ENCODE measurements around the gene RNF113A.
A peak's percentile ranks its signal among the peaks of the same experiment; 100 is the strongest.
"Not testable (repeated sequence)": the region's sequence is repeated elsewhere in the genome, so short reads cannot be mapped to it uniquely, and the experiment has no call there.

Gene RNF113A

DNA sequence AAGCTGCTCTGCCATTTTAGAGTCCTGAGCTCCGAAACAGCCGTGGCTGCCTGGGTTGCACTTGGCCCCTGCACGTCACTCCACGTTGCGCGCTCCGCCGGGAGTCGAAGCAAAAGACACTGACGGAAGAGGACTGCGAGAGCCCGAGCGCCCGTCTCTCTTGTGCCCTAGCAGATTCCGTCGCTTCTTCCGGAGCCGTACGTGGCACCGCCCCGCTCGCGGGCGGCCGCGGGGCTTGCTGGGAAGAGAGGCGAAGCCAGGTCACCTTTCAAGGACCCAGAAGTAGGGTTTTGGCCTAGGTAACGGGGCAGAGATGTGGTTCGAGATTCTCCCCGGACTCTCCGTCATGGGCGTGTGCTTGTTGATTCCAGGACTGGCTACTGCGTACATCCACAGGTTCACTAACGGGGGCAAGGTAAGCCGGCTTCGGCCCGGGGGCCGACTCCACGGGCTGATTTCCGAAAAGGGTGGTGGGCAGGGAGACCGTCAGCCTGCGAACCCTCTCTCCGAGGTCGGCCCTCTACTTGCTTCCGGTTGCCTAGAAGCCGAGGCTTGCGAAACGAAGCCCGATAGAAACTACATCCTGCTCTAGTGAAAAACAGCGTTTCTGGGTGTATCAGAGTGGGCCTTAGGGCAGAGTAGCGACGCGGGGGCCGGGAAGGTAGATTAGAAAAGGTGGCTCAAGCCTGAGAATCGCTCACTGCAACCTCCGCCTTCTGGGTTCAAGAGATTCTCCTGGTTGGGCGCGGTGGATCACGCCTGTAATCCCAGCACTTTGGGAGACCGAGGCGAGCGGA, at the start of gene RNF113A, which contains the start of gene NDUFA1:
TSS of gene RNF113A (minus strand) at position 135 of the 797 bp plus-strand sequence. CDS start at position 15, 120 bp downstream.
TSS of gene NDUFA1 (plus strand) at position 234 of the 797 bp plus-strand sequence. CDS start at position 314, 80 bp downstream.
- peak; percentile 83 for DNase-seq

DNA sequence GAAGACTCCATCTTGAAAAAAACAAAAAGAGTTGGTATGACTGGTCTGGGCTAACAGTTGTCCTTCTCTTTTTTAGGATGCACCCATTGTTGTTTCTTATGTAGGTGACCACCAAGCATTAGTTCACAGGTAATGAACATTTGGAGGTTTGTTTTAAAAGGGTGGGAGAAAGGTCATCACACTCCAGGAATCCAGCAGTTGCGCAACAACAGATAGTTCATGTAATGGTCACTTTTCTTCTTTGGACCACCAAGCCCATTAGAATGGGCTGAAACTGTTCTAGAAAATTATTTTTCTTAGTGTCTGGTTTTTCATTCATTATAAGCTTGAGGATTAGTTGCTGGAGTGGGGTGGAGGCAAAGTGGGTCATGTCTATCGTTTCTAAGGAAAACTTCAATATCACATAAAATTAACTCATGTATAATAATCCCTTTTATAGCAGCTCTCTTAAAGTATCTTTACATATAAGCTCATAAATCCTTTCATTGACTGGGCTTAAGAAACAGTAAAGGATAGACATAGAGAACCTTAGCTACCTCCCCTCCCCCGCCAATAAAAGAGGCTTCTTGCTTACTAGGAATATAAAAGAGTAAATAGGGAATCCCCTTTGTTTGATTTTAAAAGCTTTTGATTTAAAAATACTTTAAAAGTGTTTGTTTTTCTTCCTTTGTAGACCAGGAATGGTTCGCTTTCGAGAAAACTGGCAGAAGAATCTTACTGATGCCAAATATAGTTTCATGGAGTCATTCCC, 48.5 kb upstream of the RNF113A start:
- no peak for DNase-seq

DNA sequence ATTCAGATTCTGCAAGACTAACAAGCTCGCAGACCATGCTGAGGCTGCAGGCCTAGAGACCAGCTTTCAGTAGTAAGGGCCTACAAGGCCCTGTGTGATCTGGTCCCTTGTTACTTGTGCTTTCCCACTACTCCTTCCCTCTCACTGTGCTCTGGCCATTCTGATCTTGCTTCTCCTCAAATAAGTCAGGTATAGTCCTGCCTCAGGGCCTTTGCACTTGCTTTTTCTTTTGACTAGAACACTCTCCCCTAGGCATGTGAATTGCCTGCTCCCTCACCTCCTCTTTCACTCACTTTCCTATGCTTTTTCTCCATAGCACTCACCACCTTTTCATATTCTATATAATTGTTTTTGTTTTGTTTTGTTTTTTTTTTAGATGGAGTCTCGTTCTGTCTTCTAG, 46.3 kb upstream of the RNF113A start:
- DNase-seq: no peak

DNA sequence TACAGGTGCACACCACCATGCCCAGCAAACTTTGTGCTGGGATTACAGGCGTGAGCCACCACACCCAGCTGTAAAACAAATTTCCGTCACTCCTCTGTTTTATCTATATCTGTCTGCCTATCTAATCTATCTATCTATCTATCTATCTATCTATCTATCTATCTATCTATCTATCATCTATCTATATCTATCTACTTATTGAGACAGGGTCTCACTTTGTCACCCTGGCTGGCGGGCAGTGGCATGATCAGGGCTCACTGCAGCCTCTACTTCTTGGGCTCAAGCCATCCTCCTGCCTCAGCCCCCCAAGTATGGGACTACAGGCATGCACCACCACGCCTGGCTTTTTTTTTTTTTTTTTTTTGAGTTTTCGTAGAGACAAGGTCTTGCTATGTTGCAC, 44.8 kb upstream of the RNF113A start:
- DNase-seq: no peak

DNA sequence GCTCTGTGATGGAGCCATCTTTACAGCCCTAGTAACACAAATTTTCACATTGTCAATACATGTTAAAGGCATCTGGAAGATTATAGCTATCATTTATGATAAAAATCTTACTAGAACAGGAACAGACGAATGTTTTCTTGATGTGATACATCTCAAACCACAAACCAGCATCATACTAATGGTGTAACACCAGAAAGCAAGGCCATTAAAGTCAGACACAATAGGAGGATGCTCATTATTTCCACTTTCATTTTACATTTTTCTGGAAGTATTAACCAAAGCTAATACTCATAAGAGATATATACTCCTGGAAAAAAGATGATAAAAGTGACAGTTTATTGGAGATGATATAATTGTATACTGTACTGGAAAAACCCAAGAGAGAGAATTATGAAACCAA, 29.4 kb upstream of the RNF113A start:
- DNase-seq: no peak

DNA sequence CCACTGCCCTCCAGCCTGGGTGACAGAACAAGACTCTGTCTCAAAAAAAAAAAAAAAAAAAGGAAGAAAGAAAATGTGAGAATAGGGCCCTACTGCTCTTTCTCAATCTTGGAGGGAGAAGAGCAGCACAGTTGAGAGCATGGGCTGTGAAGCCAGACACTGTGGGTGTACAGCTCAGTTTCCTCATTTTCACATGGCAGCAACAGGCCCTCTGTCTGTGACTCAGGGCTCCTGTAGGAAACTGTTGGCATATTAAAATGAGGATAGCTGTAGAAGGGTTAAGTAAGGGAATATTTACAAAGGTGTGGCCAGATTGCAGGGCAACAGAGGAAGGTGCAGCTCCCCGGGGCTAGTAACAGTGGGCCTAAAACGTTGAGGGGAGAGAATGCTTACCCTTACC, 27.6 kb upstream of the RNF113A start:
- DNase-seq: no peak

DNA sequence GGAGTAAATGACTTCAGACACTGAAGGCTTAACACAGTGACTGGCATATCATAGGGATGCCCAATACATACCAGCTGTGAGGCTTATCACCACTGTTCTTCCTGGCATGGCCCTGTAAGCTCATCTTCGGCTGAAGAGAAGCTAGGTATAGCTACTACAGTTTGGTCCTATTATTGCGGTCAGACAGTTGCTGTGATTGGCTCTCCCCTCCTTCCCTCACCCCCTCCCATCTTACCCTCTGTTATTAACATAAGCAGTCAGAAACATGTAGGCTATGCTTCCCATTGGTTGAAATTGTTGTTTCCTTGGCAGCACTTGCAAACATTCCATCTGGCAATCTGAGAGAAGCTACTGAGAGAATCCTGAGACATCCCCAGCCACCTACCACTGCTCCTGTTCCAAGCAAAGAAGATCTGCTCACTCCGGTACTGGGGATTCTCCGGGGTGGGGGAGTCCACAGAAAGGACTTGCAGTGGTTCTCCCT, 24.4 kb upstream of the RNF113A start, which contains the start of gene AKAP14:
TSS of gene AKAP14 (plus strand) at position 51 of the 484 bp plus-strand sequence. CDS start 7,331 bp downstream, outside the sequence.
- DNase-seq: no peak

DNA sequence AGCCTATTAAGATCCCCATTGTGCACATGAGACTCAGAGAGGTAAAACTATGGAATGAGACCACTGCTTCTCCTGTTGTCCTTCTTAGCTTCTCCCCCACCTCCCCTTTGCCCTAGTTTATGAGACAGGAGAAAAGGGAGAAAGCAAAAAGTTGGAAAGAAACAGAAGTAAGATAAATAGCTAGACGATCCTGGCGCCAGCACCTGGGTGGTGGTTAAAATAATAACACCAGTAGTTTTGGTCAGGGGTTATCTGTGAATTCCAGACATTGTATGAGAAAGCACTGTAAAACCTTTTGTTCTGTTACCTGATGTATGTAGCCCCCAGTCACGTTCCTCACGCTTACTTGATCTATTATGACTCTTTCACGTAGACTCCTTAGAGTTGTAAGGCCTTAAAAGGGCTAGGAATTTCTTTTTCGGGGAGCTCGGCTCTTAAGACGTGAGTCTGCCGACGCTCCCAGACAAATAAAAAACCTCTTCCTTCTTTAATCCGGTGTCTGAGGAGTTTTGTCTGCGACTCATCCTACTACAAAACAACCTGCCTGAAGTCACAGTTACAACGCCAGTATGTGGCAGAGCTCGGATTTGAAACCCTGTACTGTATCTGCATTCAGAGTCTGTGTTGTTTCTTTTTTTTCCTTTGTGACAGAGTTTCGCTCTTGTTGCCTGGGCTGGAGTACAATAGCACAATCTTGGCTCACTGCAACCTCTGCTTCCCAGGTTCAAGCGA, 20.6 kb upstream of the RNF113A start:
- DNase-seq: not testable (repeated sequence)

DNA sequence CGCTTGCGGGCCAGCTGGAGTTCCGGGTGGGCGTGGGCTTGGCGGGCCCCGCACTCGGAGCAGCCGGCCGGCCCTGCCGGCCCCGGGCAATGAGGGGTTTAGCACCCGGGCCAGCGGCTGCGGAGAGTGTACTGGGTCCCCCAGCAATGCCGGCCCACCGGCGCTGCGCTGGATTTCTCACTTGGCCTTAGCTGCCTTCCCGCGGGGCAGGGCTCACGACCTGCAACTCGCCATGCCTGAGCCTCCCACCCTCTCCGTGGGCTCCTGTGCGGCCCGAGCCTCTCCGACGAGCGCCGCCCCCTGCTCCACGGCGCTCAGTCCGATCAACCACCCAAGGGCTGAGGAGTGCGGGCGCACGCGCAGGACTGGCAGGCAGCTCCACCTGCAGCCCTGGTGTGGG, 19.1 kb upstream of the RNF113A start:
- not testable (repeated sequence) for DNase-seq

DNA sequence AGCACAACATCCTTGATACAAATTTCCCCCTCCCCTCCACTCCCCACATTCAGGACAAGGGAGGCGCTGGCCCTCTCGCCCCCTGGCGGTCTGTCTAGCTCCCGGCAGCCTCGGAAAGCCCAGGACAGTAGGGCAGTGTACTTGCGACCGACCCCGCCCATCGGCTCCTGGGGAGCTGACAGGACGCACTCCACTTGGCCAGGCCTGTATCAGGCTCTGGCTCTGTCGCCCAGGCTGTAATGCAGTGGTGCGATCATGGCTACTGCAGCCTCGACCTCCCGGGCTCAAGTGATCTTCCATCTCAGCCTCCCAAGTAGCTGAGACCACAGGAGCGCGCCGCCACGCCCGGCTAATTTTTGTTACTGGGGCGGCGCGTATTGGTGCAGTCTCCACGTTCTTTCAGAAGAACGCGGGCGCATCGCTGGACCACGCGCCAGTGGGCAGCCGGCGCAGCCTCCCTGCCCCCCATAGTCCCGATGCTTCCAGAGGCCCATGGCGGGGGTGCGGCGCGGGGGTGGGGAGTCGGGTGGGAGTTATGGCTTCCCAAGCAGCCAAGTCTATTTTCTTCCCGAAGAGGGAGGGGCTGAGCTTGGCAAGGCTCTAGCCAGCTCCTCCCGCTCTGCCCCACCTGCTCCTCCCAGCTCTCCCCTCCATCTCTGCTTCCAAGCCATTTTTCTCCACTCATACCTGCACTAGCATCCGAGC, 16.3 kb upstream of the RNF113A start:
- peak; percentile 57 for DNase-seq

DNA sequence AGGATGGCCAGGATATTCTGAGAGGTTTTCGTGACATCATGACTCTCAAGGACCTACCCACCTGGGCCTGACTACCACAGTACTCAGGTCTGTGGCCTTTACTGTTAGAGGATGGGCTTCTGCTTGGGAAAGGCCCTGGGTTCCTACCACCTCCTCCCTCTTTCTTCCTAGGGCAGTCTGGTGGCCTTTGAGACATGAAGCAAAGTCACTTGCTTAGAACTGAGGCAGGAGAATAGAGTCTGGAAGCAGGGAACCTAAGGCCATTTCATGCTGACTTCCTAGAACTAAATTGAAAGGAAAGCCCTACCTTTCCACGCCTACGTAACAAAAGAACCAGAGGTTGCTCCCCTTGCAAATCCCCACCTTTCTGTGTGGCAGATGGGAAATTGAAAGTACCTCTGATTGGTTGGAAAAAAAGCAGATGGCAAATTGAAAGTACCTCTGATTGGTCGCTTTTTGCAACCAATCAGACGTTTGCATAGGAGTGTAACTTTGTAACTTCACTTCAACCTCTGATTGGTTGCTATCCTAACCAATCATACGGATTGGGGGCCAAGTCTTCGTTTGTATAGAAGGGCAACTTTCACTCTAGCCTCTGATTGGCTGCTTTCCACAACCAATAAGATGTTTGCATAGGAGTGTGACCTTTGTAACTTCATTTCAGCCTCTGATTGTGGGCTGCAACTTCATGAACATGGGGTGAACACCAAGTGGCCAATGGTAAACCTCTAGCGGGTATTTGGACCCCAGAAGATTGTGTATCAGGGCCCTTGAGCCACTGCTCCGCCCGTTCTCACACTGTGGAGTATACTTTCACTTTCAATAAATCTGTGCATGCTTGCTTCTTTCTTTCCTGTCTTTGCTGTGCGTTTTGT, 14.3 kb upstream of the RNF113A start:
- peak; percentile 49 for DNase-seq

DNA sequence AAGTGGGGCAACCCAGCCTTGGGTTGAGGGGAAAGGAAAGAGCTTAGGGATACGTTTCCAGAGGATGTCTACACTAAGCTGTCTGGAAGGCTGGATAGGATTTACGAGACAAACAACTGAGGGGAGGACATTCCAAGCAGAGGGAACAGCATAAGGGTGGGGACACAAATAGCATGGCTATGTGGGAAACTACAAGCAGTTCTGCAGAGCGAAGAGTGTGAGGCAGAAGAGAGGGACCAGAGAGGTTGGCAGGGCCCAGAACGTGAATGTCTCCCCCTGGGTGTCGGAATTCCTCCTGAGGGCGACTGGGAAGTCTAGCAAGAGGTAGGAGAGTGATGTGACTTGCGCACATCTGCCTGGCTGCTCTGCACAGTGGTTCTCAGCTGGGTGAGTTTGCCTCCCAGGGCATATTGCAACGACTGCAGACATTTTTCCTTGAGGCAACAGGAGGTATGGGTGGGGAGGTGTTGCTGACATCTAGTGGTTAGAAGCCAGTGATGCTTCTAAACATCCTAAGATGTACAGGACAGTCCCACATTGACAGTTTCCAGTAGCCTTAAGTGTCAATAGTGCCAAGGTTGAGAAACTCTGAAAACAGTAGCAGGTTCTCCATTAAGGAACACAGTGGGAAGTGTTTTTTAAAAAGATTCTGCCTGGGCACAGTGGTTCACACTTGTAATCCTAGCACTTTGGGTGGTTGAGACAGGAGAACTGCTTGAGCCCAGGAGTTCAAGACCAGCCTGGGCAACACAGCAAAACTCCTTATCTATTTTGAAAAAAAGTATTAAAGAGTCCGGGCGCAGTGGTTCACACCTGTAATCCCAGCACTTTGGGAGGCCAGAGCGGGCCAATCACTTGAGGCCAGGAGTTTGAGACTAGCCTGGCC, 9.3 kb upstream of the RNF113A start:
- DNase-seq: peak; percentile 47

DNA sequence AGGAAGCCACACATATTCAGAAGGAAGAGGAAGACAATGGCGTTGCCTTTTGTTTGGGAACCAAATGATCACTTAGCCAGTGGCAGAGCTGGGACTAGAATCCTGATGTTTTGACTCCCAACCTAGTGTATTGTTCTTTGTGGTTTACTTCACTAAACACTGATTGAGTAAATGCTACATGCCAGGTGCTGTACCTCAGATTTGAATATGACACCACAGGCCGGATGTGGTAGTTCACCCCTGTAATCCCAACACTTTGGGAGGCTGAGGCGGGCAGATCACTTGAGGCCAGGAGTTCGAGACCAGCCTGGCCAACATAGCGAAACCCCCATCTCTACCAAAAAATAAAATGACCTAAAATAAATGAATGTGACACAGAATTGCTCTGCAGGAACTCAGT, 8.5 kb upstream of the RNF113A start:
- no peak for DNase-seq

DNA sequence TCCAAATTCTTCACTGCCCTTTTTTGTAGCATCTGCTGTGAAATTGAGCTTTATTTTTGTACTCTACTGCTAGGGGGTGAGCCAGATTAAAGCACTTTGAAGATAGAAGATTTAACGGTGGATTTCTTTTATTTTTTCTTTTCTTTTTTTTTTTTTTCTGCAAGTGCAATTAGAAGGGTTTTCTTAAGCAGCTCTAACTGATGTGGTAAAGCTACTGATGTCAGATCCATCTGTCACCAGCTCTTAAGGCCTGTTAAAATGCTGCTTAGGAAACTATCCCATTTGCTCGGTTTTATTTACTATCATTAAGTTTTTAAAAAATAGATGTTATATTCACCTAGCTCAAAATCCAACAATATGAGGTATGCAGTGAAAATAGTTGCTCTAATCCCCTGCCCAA, 7.2 kb upstream of the RNF113A start:
- DNase-seq: no peak

DNA sequence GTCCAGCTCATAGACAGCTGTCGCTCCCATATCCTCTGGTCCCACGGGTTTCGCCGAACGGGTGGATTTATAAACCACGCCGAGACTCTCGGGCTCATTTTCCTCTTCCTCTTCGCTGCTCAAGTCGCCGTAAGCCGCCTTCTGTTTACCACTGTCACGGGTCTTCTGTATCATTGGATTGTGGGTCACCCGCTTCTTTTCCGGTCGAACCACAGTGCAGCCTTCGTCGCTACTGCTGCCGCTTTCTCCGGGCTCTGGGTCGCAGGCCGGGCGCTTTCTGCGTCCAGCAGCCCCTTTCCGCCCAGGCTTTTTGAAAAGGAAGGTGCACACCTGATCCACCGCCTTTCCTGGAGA, 311 bp downstream of the RNF113A start:
- no peak for DNase-seq

DNA sequence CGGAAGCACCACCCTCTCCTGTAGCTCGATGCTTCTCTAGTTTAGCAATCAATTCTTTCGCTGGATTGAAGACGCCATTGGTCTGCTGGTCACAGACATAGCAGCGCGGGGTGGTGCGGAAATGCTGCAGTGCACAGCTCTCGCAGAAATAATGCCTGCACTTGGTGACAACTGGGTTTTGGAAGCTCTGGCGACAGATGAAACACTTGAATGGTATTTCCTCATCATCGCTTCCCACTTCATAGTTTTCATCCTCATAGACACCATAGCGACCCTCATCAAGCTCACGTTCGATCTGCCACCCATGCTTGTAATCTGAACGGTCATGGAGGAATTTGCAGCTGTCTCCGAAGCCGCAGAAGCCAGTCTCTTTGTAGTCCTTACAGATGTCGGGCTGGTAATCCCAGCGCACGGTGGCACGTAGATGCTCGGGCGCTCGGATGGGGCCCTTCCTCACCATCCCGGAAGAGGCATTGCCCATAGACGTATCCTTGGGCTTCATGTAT, 854 bp downstream of the RNF113A start:
- peak; percentile 47 for DNase-seq

DNA sequence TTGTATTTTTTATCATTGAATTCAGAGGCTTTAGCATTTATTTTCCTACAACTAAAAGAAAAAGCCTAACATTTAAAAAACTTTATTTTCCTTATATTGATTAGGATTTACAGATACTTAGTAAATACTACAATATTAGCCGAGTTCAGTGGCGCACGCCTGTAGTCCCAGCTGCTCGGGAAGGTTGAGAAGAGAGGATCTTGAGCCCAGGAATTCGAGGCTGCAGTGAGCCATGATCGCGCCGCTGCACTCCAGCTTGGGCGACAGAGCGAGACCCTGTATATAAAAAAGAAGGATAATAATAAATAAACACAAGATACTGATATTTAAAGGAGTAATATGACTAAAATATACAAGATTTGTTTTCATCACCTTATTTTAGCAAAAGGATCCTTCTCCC, 18.1 kb downstream of the RNF113A start:
- DNase-seq: no peak

DNA sequence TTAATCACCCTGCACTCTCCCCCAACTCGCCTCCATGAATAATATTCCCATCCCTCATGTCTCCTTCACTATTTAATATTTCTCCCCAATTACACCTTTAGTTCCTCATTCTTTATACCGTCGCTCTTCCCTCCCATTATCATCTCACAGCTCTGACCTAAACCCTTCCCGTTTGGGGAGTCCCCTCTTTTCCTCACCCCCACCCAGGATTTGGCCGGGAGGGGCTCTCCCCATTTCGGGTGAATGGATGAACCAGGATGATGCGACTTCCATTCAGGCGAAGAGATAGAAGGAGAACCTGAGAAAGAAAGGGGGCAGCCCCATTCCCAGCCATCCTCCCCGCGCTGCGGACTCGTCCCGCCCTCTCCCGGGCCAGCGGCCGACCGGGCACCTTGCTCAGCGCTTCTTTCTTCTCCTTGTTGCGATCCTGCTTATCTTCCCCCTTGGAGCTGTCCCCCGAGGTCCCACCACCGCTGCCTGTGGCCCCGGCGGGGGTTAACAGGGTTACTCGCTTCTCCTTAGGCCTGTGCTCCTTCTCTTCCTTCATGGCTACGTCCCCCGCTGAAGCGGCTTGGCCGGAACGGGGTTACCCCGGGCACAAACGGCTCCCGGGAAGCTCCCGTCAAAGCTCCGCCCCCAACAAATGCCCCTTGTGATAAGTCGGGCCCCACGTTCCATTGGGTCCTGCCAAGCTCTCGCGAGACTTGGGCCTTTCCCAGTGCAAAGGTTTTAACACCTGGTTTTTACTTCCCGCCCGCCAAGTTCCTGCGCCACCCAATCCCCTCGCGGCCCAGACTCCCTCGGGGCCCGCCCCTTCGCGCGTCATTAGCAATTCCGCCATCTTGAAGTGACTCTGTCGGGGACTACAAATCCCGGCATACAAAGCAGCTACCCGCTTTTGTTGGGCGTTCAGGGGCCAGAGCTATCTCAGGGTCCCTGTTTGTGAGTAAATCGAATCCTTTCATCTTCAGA, 18.9 kb downstream of the RNF113A start, which contains the start of gene UPF3B:
TSS of gene UPF3B (minus strand) at position 582 of the 972 bp plus-strand sequence. CDS start at position 547, 35 bp downstream.
- DNase-seq: peak; percentile 98

DNA sequence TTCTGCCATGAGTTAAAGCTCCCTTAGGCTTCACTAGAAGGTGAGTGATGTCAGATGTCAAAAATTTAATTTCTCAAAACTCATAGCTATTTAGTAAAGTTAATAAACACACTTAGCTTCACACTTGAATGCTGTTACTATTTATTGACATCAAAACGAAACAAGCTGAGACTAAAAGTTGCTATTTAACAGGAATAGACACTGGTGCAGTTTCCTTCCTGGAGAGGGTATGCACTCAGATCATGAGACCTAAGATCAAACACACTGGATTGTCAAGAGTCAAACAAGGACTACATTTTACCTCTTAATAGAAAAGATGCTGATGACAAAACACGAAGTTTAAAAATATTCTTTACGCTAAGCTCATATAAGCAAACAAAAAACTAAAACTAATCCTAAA, 37.6 kb downstream of the RNF113A start:
- no peak for DNase-seq

All from fibroblast of skin of right biceps (primary cell).